C4-2B (cell line): ENCODE data around the gene BPGM.

Source experiments
- H3K27ac ChIP-seq: fragments of 450-650 bp; 2 replicates; pipeline ENCODE4 v1.5.1; 2017
- ZFX ChIP-seq: fragments of 450-650 bp; IDR thresholded peaks from 2 replicates; pipeline ENCODE4 v1.6.1; 2017
- TF ChIP-seq, protein P1 (sequence below): fragments of 450-650 bp; conservative IDR thresholded peaks from 2 replicates; pipeline ENCODE4 v1.5.1; 2017; ENCODE audit warnings: mild to moderate bottlenecking

Gene BPGM

GRCh38 chr7:134691546-134692343, 45.1 kb downstream of the BPGM start:
- no peak overlapping the region for H3K27ac ChIP-seq
- TF ChIP-seq ZFX = no peak
- TF ChIP-seq, protein P1, sequence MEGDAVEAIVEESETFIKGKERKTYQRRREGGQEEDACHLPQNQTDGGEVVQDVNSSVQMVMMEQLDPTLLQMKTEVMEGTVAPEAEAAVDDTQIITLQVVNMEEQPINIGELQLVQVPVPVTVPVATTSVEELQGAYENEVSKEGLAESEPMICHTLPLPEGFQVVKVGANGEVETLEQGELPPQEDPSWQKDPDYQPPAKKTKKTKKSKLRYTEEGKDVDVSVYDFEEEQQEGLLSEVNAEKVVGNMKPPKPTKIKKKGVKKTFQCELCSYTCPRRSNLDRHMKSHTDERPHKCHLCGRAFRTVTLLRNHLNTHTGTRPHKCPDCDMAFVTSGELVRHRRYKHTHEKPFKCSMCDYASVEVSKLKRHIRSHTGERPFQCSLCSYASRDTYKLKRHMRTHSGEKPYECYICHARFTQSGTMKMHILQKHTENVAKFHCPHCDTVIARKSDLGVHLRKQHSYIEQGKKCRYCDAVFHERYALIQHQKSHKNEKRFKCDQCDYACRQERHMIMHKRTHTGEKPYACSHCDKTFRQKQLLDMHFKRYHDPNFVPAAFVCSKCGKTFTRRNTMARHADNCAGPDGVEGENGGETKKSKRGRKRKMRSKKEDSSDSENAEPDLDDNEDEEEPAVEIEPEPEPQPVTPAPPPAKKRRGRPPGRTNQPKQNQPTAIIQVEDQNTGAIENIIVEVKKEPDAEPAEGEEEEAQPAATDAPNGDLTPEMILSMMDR = no peak

GRCh38 chr7:134692344-134692705, 45.7 kb downstream of the BPGM start:
- H3K27ac ChIP-seq = no peak overlapping the region
- TF ChIP-seq, protein P1 = no peak
- TF ChIP-seq ZFX = no peak

GRCh38 chr7:134693256-134693655, 46.6 kb downstream of the BPGM start:
- no peak for TF ChIP-seq ZFX
- TF ChIP-seq, protein P1 = no peak

DNA sequence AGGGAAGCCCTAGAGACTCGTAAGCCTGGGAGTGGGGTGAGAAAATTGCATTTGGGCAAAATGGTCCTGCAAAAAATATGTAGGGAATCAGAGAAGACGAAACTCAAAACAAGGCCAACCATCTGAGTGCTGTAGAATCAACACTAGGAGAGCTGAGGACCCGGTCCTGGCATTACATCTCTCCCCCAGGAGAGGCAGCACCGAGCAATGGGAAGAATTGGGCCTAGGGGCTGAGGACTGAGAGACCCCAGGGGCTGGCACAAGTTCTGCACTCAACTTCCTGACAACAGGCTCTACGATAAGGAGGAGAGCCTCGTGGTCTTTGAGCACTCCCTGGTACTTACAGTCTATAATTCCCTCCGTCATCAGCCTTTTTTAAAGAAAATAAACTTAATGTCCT, 47.6 kb downstream of the BPGM start:
- no peak overlapping the region for H3K27ac ChIP-seq
- TF ChIP-seq ZFX = no peak
- TF ChIP-seq, protein P1 = peak; percentile 61

More at GRCh38 chr7:134693256-134693655, 46.6 kb downstream of the BPGM start:
- no peak overlapping the region for H3K27ac ChIP-seq

- no peak overlapping the region for H3K27ac ChIP-seq
Observed at GRCh38 chr7:134694767-134695166, 48.1 kb downstream of the BPGM start.

GRCh38 chr7:134695321-134695860, 48.7 kb downstream of the BPGM start:
- TF ChIP-seq ZFX = no peak
- TF ChIP-seq, protein P1 = no peak
- H3K27ac ChIP-seq = no peak overlapping the region

More at GRCh38 chr7:134694767-134695166, 48.1 kb downstream of the BPGM start:
- TF ChIP-seq, protein P1 = no peak
- no peak for TF ChIP-seq ZFX

DNA sequence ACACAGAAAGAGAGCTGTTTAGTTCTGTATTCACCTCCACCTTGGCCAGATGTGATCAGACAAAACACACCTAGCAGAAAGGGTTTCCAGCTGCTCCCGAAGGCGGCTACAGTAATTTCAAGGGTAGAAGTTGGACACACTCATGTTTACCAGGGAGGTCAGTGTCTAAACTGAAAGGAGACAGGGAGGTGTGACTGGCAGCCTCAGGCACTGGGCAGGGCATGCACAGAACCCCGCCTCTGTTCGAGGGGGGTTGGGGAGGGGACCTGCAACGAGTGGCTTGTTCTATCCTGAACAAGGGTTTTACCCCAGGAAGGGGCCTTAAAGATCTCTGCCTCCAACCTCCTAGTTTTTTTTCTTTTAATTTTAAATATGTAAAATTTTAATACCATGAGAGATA, 49.6 kb downstream of the BPGM start:
- H3K27ac ChIP-seq = no peak overlapping the region

More for the DNA sequence above, 49.6 kb downstream of the BPGM start:
- TF ChIP-seq, protein P1 = no peak
- TF ChIP-seq ZFX = no peak
